UCSD-AML1 (cell line): Measurements from ENCODE around the gene B3GALNT1.

Source experiments
- DNase-seq: peaks from one replicate; lab custom pipeline; 2025; ENCODE audit not compliant: unreplicated experiment; lab: John Stamatoyannopoulos, UW

B3GALNT1 gene, protein sequence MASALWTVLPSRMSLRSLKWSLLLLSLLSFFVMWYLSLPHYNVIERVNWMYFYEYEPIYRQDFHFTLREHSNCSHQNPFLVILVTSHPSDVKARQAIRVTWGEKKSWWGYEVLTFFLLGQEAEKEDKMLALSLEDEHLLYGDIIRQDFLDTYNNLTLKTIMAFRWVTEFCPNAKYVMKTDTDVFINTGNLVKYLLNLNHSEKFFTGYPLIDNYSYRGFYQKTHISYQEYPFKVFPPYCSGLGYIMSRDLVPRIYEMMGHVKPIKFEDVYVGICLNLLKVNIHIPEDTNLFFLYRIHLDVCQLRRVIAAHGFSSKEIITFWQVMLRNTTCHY

DNA sequence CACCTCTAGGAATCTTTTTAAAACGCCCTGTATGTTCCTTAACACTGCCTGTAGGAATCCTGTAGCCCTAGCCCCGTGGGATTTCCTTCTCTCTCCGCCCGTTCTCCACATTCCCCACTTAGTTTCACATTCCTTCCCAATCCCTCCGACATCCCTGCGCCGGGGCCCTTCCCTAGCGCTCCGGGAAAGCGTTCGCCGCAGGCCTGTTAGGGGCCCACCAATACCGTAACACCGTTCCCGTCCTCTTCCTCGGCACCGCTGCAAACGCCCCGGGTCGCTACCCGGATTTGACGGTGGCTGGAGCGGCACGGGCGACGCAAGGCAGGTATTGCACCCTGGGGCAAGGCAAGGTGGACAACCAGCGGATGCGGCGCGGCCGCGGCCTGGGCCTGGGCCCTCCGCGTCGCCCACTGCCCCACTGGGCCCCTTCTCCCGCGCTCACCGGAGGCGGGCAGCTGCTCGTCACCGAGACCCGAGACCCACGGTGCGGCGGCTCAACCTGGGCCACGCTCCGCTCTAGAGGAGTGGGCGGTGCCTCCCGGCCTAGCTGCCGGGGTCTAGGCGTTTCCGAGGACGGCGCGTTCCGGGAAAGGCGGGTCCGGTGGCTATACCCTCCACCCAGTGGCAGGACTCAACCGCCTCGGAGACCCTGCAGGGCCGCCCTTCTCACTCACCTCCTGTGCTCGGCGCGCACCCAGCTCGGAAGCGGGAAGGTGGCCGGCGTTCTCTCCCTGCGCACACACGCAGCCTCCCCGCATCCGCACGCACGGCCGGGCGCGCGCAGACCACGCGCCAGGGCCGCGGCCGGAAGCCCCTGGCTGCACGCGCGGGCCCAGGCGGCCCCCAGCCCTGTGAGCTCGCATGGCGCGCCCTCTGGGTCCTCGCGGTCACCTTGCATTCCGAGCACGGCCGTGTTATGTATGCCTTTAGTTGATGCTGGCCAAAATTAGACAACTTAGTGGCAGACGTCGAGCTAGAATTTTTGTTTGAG lies at the start of gene B3GALNT1:
B3GALNT1 (minus strand) TSS at position 789 of the 991 bp plus-strand sequence. CDS start 18,595 bp downstream, outside the sequence.
- DNase-seq = no peak

DNA sequence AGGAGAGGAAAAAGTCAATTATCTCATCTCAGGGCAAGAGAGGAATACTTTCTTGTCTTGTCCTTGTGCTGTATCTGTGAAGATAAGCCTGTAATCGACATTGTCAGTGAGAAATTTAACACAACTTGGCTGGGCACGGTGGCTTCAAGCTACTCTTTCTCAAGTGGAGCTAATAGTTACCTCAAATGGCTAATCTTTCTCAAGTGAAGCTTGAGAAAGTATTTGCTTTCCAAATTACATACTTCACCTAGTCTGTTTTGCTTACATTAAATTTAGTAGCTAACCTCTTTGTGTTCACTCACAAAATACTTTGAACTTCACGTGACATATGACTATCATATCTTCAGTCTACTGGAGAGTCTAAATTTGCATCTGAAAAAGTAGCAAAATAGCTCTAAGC lies 48.3 kb upstream of the B3GALNT1 start:
- no peak for DNase-seq

DNA sequence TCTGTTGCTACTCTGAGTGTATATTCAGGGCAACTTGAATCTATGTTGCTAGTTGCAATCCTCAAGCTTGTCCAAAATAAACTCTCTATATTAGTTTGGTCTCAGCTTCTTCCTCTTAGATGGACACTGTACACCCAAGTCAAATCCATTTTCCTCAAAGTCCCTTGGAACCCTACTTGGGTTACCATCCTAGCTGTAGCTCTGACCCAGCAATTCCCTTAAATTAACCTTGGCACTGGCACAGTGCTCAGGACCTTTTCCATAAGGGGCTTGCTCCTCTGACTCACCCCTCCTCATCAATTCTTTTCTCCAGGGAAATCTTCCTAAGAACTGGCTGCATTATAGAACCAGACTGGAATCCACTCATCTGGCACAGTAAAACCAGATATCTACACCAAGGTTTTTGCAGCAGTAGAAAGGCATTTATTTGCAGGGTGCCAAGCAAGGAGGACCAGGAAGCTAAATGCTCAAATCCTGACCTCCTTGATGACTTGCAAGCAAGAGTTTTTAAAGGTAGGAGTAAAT lies 44.9 kb upstream of the B3GALNT1 start:
- no peak for DNase-seq

DNA sequence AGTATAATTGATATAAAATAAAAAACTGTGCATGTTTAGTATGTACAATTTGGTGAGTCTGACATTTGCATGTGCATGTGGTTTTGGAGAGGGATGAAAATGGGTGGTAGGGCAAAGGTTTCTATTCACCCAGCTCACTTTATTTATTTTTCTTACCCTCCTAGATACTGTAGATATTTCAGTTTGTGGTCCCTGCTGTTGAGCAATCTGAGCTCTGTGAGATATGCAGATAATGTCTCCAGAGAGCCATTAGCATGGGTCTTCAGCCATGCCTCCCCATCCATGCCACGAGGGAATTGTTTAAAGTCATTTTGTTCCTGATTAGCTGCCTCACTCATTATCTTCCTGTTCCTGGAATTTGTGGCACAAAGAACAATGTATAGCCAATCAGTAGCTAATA lies 44.4 kb upstream of the B3GALNT1 start:
- DNase-seq = no peak

DNA sequence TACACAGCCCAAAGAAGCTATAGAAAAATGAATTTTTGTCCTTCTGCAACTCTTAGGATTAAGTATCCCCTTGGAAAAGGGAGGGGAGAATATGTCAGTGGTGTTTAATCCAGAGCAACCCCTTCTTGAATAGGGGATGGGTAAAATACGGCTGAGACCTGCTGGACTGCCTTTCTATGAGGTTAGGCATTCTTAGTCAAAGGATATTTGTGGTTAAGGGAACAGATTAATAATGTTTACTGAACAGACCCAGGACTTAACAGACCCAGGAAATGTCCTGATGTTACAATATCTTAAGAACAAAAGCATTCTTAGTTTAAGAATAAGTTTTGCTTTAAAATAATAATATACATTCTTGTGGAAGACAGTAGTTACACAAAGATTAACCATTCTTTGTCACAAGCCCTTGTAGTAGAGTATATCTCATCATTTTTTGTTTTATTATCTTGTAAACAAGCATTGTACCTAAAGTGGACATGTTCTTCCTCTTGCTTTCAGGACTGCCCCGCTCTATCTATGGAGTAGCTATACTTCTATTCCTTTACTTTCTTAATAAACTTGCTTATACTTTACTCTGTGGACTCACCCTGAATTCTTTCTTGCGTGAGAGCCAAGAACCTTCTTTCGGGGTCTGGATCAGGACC lies 43.8 kb upstream of the B3GALNT1 start:
- no peak for DNase-seq

DNA sequence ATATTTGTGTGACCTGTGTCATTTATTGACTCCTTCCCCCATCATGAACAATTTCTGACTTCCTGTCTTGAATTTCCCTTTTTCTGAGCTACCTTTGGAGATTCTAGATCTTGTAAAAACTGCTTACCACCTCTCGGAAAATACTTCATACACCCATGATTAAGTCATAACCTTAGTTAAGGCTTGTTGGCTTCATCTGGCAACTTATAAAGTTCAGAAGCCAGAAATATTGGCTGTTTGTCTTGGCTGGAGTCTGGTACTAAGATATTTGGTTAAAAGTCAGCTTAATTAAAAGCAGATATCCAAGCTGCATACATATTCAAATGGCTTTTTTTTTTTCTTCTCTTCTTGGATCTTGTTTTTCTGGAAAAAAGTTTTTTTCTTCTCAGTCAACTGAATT lies 37.3 kb upstream of the B3GALNT1 start:
- no peak for DNase-seq

DNA sequence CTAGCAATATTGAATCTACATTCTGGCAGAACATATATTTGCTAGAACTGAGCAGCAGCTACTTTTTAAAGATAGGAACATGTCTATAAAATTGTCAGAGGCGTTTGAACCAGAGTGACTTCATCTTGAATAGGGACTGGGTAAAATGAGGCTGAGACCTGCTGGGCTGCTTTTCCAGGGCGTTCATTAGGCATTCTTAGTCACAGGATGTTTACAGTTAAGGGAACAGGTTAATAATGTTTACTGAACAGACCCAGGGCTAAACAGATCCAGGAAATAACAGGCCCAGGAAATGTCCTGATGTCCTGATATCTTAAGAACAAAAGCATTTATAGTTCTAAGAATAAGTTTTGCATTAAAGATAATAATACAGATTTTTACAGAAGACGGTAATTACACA lies 34.5 kb upstream of the B3GALNT1 start:
- DNase-seq = no peak

DNA sequence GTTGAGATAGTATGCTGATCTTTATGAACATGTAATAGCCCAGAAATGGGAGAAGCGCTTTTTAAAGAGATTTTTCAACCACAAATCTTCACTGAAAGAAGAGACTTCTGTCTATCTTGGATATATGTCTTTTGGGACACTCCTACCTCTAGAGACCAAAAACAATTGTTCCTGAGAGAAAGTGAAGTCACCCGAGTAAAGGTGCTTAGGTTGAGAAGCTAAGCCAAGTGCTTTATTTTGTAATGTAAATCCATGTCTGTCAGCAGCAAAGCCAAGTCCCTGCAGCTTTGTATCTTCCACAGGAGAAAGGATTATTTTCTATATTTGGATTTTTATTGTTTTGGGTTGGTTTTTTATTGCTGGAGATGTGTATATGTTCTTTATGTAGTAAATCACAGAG lies 32.1 kb upstream of the B3GALNT1 start:
- DNase-seq = no peak

DNA sequence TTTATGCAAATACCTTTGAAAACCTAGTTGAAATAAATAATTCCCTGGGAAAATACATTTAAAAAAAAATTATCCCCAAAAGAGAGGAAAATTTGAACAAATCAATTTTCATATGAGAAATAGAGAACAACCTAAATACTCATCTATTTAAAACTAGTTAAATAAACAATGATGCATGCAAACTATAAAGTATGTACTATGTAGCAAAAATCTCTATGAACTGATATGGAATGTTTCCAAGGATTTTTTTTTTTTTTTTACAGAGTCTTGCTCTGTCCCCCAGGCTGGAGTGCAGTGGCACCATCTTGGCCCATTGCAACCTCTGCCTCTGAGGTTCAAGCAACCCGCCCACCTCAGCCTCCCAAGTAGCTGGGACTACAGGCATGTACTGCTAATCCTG lies 27.2 kb upstream of the B3GALNT1 start:
- no peak for DNase-seq

DNA sequence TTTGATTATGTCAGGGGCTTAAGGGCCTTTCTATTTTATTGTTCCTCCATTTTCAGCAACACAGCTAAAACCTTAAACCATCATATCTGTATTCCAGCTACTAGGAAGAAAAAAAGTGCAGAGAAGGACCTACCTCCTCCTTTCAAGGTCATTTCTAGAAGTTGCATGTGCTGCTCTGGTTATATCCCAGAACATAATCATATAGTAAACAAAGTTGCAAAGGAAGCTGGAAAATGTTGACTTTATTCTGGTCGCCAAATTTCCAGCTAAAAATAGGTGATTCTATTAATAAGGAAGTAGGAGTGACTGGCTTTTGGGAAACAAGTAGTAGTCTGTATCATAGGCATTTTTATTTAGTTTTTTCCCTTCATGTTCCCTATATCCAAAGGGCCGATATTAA lies 21.3 kb upstream of the B3GALNT1 start:
- no peak for DNase-seq

DNA sequence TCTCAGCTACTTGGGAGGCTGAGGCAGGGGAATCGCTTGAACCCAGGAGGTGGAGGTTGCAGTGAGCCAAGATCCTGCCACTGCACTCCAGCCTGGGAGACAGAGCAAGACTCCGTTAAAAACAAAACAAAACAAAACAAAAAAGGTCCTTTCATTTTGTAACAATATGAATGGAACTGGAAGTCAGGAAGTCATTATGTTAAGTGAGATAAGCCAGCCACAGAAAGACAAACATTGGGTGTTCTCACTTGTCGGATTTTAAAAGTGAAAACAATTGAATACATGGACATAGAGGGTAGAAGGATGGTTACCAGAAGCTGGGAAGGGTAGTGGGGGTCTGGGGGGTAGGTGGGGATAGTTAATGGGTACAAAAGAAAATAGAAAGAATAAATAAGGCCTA lies 12.5 kb upstream of the B3GALNT1 start:
- DNase-seq = no peak

DNA sequence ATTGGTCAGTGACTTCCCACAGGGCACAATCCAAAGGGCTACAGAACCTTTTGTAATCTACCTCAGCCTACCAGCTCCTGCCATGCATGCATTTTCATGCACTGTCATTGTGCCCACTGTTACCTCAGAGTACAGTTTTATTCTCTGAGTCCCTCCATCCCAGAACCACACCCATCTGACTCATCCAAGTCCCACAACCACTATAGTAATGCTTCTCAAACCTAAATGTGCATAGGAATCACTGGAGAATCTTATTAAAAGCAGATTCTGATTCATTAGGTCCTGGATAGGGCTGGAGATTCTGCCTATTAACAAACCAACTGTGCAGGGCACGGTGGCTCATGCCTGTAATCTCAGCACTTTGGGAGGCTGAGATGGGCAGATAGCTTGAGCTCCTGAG lies 3.7 kb upstream of the B3GALNT1 start:
- DNase-seq = no peak

DNA sequence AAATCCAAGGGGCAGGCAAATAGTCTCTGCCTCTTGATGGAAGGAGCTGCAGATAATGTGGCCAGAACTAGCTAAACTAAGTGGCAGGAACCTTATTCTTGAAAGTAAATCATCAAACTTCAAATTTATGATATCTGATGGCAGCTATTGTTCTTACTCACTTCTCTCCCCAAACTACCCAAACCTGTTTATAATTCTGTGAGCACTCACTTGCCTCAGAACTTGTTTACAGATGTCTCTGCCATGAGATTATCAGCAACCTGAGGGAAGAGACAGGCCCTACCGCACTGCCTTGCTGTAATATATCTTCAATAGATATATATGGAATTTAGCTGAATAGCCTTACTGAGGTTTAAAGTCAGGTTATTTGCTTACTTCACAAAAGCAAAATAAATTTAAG lies 2.2 kb upstream of the B3GALNT1 start:
- no peak for DNase-seq

DNA sequence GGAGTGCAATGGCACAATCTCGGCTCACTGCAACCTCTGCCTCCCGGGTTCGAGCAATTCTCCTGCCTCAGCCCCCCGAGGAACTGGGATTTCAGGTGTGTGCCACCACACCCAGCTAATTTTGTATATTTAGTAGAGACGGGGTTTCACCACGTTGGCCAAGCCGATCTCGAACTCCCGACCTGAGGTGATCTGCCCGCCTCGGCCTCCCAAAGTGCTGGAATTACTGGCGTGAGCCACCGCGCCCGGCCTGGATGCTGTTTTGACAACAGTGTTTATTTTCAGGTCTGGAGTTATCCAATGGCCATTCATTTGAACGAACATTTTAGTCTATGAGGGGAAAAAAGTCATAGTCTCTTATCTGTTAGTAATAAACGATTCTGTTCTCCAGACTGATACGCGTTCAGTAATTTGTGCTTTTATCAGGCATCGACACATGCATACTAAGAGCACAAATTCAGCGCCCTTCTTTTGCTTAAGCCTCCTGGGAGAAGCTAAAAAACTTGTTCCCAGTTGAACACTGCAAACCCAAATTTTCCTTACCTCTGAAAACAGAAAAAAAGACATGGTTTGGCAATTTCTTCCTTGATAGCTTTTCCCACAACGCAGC lies 1.3 kb downstream of the B3GALNT1 start:
- DNase-seq = no peak

DNA sequence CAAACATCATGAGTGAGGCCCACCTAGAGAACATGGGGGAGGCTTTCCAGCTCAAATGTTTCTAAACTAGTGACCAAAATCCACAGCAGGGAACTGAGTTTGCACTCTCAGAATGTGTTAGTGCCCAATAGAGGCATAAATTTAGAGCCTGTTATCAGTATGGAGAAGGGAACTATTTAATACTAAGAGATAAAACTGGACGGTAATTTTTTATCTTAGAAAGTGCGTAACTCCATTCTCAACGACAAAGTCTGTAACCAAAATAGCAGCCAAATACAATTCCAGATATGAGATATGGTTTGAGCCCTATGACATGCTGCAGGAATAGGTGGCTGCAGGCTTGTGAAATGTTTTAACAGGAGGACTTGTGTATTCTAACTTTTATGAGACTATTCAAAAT lies 3.5 kb downstream of the B3GALNT1 start:
- DNase-seq = no peak

DNA sequence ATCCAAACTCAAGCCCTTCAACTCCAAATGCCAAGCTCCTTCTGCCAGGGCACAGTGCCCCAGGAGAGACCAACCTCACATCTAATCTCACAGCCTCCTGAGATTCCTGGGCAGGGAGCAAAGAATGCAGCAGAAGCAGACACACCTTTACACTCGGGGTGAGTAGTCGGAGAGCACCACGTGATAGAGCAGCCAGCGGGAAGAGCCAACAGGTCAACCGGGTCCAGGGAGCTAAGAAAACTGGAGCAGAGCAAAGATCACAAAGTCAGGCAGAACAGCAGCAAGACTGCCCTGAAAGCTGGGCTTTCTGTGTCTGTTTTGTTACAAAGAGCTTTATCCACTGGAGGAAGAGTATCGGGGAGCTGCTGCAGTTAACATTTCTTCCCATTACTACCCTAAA lies 4.2 kb downstream of the B3GALNT1 start:
- DNase-seq = no peak

DNA sequence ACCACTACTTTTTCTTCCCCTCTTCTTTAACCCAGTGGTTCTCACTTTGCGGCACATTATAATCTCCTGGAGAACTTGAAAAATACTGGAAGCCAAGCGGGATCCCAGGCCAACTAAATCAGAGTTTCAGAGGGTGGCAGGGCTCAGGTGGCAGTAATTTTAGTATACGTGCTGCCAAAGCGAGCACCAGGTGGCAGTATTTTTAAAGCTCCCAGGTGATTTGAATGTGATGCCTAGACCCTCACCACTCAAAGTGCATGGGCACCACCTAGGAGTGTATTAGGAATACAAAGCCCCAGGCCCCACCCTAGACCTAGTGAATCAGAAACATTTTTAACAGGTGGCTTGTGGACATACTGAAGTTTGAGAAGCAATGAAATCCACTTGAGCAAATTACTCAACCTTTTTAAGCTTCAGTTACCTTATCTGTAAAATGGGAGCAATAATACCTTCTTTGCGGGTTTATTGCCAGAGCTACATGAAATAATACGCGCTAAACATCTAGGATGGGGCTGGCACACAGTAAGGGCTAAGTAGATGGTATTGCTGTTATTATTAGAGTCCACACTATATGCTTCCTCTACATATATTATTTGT lies 8.3 kb downstream of the B3GALNT1 start:
- no peak for DNase-seq

DNA sequence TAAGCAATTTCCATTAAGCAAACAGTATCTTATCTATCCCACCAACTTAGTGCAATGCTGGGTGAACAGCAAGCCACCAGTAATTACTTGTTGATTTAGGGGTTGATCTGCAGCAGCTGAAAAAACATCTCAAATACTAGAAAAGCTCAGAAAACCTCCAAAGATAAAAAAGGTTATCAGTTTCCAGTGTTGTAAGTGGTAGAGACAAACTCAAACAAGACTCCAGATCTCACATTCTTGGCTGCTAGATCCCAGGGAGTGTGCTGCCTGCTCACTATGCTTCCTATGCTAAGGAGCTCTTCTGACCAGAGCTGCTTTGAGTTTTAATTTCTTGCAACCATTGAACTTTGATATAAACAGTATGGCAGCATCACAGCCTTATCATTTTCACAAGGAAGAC lies 11.3 kb downstream of the B3GALNT1 start:
- DNase-seq = no peak

DNA sequence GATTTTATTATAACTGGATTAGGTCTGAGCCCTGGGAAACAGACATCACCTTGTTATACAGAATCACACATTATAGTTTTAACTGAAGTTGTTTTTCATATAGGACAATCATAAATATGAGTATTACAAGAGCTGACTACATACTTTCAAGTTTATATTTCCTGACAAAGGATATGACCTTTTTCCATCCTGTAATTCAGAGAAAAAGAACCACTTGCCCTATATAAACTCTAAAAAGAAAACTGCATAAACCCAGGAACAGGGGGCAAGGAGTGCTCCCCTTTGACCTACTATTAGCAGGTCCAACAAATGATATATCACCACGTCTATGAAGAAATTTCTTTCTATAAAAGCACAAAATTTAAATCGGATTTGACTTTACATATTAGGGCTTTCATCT lies 20.9 kb downstream of the B3GALNT1 start:
- no peak for DNase-seq

DNA sequence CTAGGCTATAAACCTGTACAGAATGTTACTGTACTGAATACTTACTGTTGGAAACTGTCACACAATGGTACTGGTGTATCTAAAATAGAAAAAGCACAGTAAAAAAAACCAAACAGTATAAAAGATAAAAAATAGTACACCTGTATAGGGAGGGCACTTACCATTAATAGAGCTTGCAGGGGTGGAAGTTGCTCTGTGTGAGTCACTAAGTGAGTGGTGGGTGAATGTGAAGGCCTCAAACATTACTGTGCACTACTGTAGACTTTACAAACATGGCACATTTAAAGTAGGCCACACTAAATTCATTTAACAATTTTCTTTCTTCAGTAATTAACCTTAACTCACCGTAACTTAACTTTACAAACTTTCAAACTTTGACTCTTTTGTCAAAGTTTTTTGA lies 22.0 kb downstream of the B3GALNT1 start:
- DNase-seq = no peak

DNA sequence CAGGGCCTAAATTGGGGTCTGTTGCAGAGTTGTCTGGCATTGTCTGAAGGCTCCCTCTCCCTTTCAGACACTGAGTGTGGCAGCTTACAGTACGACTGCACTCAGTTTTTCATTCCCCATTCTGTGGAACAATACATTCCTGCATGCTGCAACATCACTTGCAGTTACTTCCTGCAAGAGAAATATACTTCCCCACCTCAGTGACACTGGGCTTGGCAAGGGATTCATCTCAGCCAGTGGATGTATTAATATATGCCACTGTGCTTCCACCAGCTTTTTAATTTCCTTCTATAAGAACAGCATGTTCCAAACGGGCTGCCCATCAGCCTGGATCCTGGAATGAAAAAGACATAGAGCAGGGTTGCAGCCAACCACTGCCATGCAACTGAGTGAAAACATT lies 23.1 kb downstream of the B3GALNT1 start:
- no peak for DNase-seq
